ENCODE measurements around the gene TBL1X. TPM values are rescaled to one million over a fixed set of nuclear protein-coding genes. Genes with fewer than 3 reads are reported as not detected.

Gene TBL1X
- polyA plus RNA-seq, 1 experiment, result 24.9 TPM

- no peak for DNase-seq (ENCODE audit: low read depth, low spot score)
- no peak overlapping the region for H3K27ac ChIP-seq (ENCODE audit: low read depth, low read length)
- H3K4me3 ChIP-seq (ENCODE audit: low read depth, low read length), result no peak overlapping the region
- POLR2A ChIA-PET, result no interaction called here
- TF ChIP-seq CTCF (IDR thresholded peaks at IDR 0.05; ENCODE audit: low read depth, low read length), result no peak
- CTCF ChIA-PET, result no interaction called here
- H3K9me3 ChIP-seq (ENCODE audit: control insufficient read depth, insufficient read depth, low read length), result no peaks in the 10 kb centered on the region
- H3K27me3 ChIP-seq (ENCODE audit: control insufficient read depth, insufficient read depth, low read length), result no peaks in the 10 kb centered on the region
These were observed 170.9 kb downstream of the TBL1X start for GRCh38 chrX:9635803-9636202.

- POLR2A ChIA-PET, result no interaction called here
- TF ChIP-seq CTCF (IDR thresholded peaks at IDR 0.05; ENCODE audit: low read depth, low read length), result no peak
- CTCF ChIA-PET, result no interaction called here
These were observed 174.0 kb downstream of the TBL1X start for GRCh38 chrX:9638871-9639270.

GRCh38 chrX:9642270-9642995 lies 177.6 kb downstream of the TBL1X start:
- ChIA-PET CTCF (no interaction called here), POLR2A (no interaction called here)
- Histone ChIP-seq H3K27me3 (ENCODE audit: control insufficient read depth, insufficient read depth, low read length) (no peaks in the 10 kb centered on the region), H3K4me3 (ENCODE audit: low read depth, low read length) (no peak overlapping the region), H3K27ac (ENCODE audit: low read depth, low read length) (no peak overlapping the region), H3K9me3 (ENCODE audit: control insufficient read depth, insufficient read depth, low read length) (no peaks in the 10 kb centered on the region)
- DNase-seq (ENCODE audit: low read depth, low spot score), result no peak
- TF ChIP-seq CTCF (IDR thresholded peaks at IDR 0.05; ENCODE audit: low read depth, low read length), result no peak

More at GRCh38 chrX:9638871-9639270, 174.0 kb downstream of the TBL1X start:
- Histone ChIP-seq H3K27ac (ENCODE audit: low read depth, low read length) (no peak overlapping the region), H3K9me3 (ENCODE audit: control insufficient read depth, insufficient read depth, low read length) (no peaks in the 10 kb centered on the region), H3K4me3 (ENCODE audit: low read depth, low read length) (no peak overlapping the region), H3K27me3 (ENCODE audit: control insufficient read depth, insufficient read depth, low read length) (no peaks in the 10 kb centered on the region)
- DNase-seq (ENCODE audit: low read depth, low spot score), result no peak

GRCh38 chrX:9643807-9644206 lies 178.9 kb downstream of the TBL1X start:
- H3K4me3 ChIP-seq (ENCODE audit: low read depth, low read length), result no peak overlapping the region
- DNase-seq (ENCODE audit: low read depth, low spot score), result no peak
- POLR2A ChIA-PET, result no interaction called here
- H3K27ac ChIP-seq (ENCODE audit: low read depth, low read length), result no peak overlapping the region
- no peaks in the 10 kb centered on the region for H3K27me3 ChIP-seq (ENCODE audit: control insufficient read depth, insufficient read depth, low read length)
- CTCF ChIA-PET, result no interaction called here
- no peak for TF ChIP-seq CTCF (IDR thresholded peaks at IDR 0.05; ENCODE audit: low read depth, low read length)
- no peaks in the 10 kb centered on the region for H3K9me3 ChIP-seq (ENCODE audit: control insufficient read depth, insufficient read depth, low read length)

- TF ChIP-seq CTCF (IDR thresholded peaks at IDR 0.05; ENCODE audit: low read depth, low read length), result no peak
- ChIA-PET CTCF (no interaction called here), POLR2A (no interaction called here)
- H3K9me3 ChIP-seq (ENCODE audit: control insufficient read depth, insufficient read depth, low read length), result no peaks in the 10 kb centered on the region
- H3K27me3 ChIP-seq (ENCODE audit: control insufficient read depth, insufficient read depth, low read length), result no peaks in the 10 kb centered on the region
- no peak overlapping the region for H3K27ac ChIP-seq (ENCODE audit: low read depth, low read length)
- no peak overlapping the region for H3K4me3 ChIP-seq (ENCODE audit: low read depth, low read length)
- no peak for DNase-seq (ENCODE audit: low read depth, low spot score)
These were observed 179.5 kb downstream of the TBL1X start for GRCh38 chrX:9644335-9644734.

Measured in AG04450 (cell line).